ENCODE measurements around the gene TLN1. TPM values are rescaled to one million over a fixed set of nuclear protein-coding genes. Genes with fewer than 3 reads are reported as not detected.

The TLN1 gene
- total RNA-seq, 2 experiments from 2014 or later: 149 to 151 TPM

- peaks cover 10% of the 10 kb centered on the region for H3K27me3 Mint-ChIP-seq
- H3K27me3 ChIP-seq (ENCODE audit: control insufficient read depth in 1 of 2, insufficient read depth in 2 of 2, low read length in 2 of 2): peaks cover 0 to 6% of the 10 kb centered on the region in 2 experiments
- no peaks in the 10 kb centered on the region for H3K9me3 ChIP-seq (ENCODE audit: control insufficient read depth in 1 of 2, insufficient read depth in 1 of 2, low read length in 2 of 2)
- H3K4me3 Mint-ChIP-seq: no peak overlapping the region
- H3K36me3 ChIP-seq (ENCODE audit: insufficient read depth, low read length): no peaks in the 10 kb centered on the region
- DNase-seq (no peak), ATAC-seq (ENCODE audit: poor library complexity) (no peak)
- POLR2A ChIA-PET: no interaction called here
- peaks cover 15% of the 10 kb centered on the region for H3K4me1 ChIP-seq (ENCODE audit: insufficient read depth, low read length)
- intact Hi-C loops (cut with DNase I, micrococcal nuclease): no loop called here
- H3K4me3 ChIP-seq (ENCODE audit: low read length): no peak overlapping the region
- peaks cover 15% of the 10 kb centered on the region for H3K4me1 Mint-ChIP-seq (ENCODE audit: low read depth)
- no peak overlapping the region for H3K27ac Mint-ChIP-seq
- H3K36me3 Mint-ChIP-seq (ENCODE audit: low read depth): no peaks in the 10 kb centered on the region
- no peaks in the 10 kb centered on the region for H3K9me3 Mint-ChIP-seq
- TF ChIP-seq CTCF (IDR thresholded peaks at IDR 0.05): no peak
- no peak overlapping the region for H3K27ac ChIP-seq (ENCODE audit: low read depth in 1 of 2, low read length in 2 of 2)
- CTCF ChIA-PET: no interaction called here
Measured at GRCh38 chr9:35679091-35679490, 52.9 kb downstream of the TLN1 start.

GRCh38 chr9:35675732-35676392 lies 56.1 kb downstream of the TLN1 start:
- CTCF ChIA-PET: interaction anchor here (0.6 to 2.5 kb wide), 3 partner anchors 10 to 72 kb away, joined by 3 to 9 read pairs (median 4); partner anchors contain the start of gene ARHGEF39
- peaks cover 15% of the 10 kb centered on the region for H3K4me1 Mint-ChIP-seq (ENCODE audit: low read depth)

GRCh38 chr9:35675204-35675603 lies 56.8 kb downstream of the TLN1 start:
- H3K27ac Mint-ChIP-seq: no peak overlapping the region

More at GRCh38 chr9:35675732-35676392, 56.1 kb downstream of the TLN1 start:
- Histone ChIP-seq H3K27ac (ENCODE audit: low read depth in 1 of 2, low read length in 2 of 2) (no peak overlapping the region), H3K36me3 (ENCODE audit: insufficient read depth, low read length) (no peaks in the 10 kb centered on the region), H3K4me1 (ENCODE audit: insufficient read depth, low read length) (peaks cover 15% of the 10 kb centered on the region), H3K27me3 (ENCODE audit: control insufficient read depth in 1 of 2, insufficient read depth in 2 of 2, low read length in 2 of 2) (peaks cover 0 to 6% of the 10 kb centered on the region in 2 experiments), H3K4me3 (ENCODE audit: low read length) (peak overlapping the region; percentile 58), H3K9me3 (ENCODE audit: control insufficient read depth in 1 of 2, insufficient read depth in 1 of 2, low read length in 2 of 2) (no peaks in the 10 kb centered on the region)
- Mint-ChIP-seq H3K36me3 (ENCODE audit: low read depth) (no peaks in the 10 kb centered on the region), H3K9me3 (no peaks in the 10 kb centered on the region), H3K4me3 (peak overlapping the region; percentile 80), H3K27ac (no peak overlapping the region), H3K27me3 (peaks cover 10% of the 10 kb centered on the region)
- no peak for TF ChIP-seq CTCF (IDR thresholded peaks at IDR 0.05)
- intact Hi-C loops (cut with DNase I, micrococcal nuclease): no loop called here
- ATAC-seq (ENCODE audit: poor library complexity) (peak; percentile 60), DNase-seq (peak in 5 of 14 experiments; percentile 13 to 59 (median 36))
- POLR2A ChIA-PET: interaction anchor here (0.7 to 2.9 kb wide), 6 partner anchors 10 to 56 kb away, joined by 3 to 11 read pairs (median 5); partner anchors contain the start of genes ARHGEF39, CCDC107, CREB3 and TLN1

More at GRCh38 chr9:35675204-35675603, 56.8 kb downstream of the TLN1 start:
- no peak overlapping the region for H3K27ac ChIP-seq (ENCODE audit: low read depth in 1 of 2, low read length in 2 of 2)
- DNase-seq (no peak), ATAC-seq (ENCODE audit: poor library complexity) (no peak)
- POLR2A ChIA-PET: interaction anchor here (0.7 to 2.9 kb wide), 5 partner anchors 10 to 57 kb away, joined by 3 to 11 read pairs (median 6); partner anchors contain the start of genes ARHGEF39, CCDC107, CREB3 and TLN1
- Mint-ChIP-seq H3K27me3 (peaks cover 10% of the 10 kb centered on the region), H3K36me3 (ENCODE audit: low read depth) (no peaks in the 10 kb centered on the region), H3K4me3 (peak overlapping the region; percentile 78), H3K4me1 (ENCODE audit: low read depth) (peaks cover 15% of the 10 kb centered on the region), H3K9me3 (no peaks in the 10 kb centered on the region)
- no peaks in the 10 kb centered on the region for H3K9me3 ChIP-seq (ENCODE audit: control insufficient read depth in 1 of 2, insufficient read depth in 1 of 2, low read length in 2 of 2)
- CTCF ChIA-PET: interaction anchor here (0.9 to 2.5 kb wide), 3 partner anchors 17 to 71 kb away, joined by 3 to 9 read pairs (median 4); partner anchors contain the start of genes CCDC107 and RMRP
- intact Hi-C loops (cut with DNase I, micrococcal nuclease): no loop called here
- peaks cover 15% of the 10 kb centered on the region for H3K4me1 ChIP-seq (ENCODE audit: insufficient read depth, low read length)
- peaks cover 0 to 6% of the 10 kb centered on the region in 2 experiments for H3K27me3 ChIP-seq (ENCODE audit: control insufficient read depth in 1 of 2, insufficient read depth in 2 of 2, low read length in 2 of 2)
- no peaks in the 10 kb centered on the region for H3K36me3 ChIP-seq (ENCODE audit: insufficient read depth, low read length)
- no peak for TF ChIP-seq CTCF (IDR thresholded peaks at IDR 0.05)
- H3K4me3 ChIP-seq (ENCODE audit: low read length): peak overlapping the region; percentile 58
